ENCODE measurements around the gene HERC2. TPM values are rescaled to one million over a fixed set of nuclear protein-coding genes. Genes with fewer than 3 reads are reported as not detected.

Gene HERC2
- total RNA-seq, 1 donor from 2014 or later = 42.1 TPM

Other genes with a start within 250 kb of the HERC2 start
- 0.16 TPM for gene OCA2, start 222.9 kb downstream of the HERC2 start, total RNA-seq
- not detected for gene GOLGA6L24, start 35.9 kb upstream of the HERC2 start, total RNA-seq
- gene GOLGA8F, start 56.5 kb upstream of the HERC2 start, total RNA-seq = not detected
- gene GOLGA8G, start 210.8 kb upstream of the HERC2 start, total RNA-seq = not detected
- gene GOLGA6L25, start 231.4 kb upstream of the HERC2 start, total RNA-seq = not detected